Left cardiac atrium (tissue), 4 donors: ENCODE data around the gene SARNP. TPM values are rescaled to one million over a fixed set of nuclear protein-coding genes. Genes with fewer than 3 reads are reported as not detected.

Source experiments
- ATAC-seq, 2 donors: fragments of 200-7000 bp; cut with Tn5 transposase; one replicate each; pipeline ENCODE4 v1.9.1; 2020; ENCODE audit warnings: mild to moderate bottlenecking in 2 of 2, moderate library complexity in 2 of 2
- DNase-seq: peaks from one replicate; pipeline ENCODE4 v3.0.0-alpha.2; 2020
- intact Hi-C, 2 donors: fragments of 100-400 bp; cut with DNase I; formaldehyde crosslinking; loops; one replicate each; pipeline versions ENCODE4 v1.14.1 to v1.15.1; 2022 to 2023
- total RNA-seq, 2 donors: library from RNA; stranded (reverse); fragmentation: NEBNext Ultra II Directional; extraction: Animal tissue kit (Norgen Biotek cat#: 25700); gene quantifications; one replicate each; pipeline ENCODE4 v1.2.1, GENCODE V29; 2021
- donor health status: DM: no; HTN: yes; CAD: no.
- donor health status: DM: no; HTN: yes; CAD: no; lungs with severe emphysema.
- donor health status: DM: yes; HTN: yes; CAD: no.
- donor health status: Dilated cardiomyopathy.

SARNP gene
- total RNA-seq, 2 donors from 2014 or later = 42.9 to 50.1 TPM

GRCh38 chr12:55736076-55736475 lies 81.4 kb downstream of the SARNP start:
- ATAC-seq = no peak
- no peak for DNase-seq
- intact Hi-C loops = loop anchor here in 1 of 2 donors (5.0 kb wide), 2 partner anchors 201 to 291 kb away; no protein-coding TSS in a partner anchor

- intact Hi-C loops = no loop called here
- ATAC-seq = no peak
- no peak for DNase-seq
Observed at GRCh38 chr12:55734595-55734994, 82.9 kb downstream of the SARNP start.

GRCh38 chr12:55733858-55734257 lies 83.7 kb downstream of the SARNP start:
- DNase-seq (no peak), ATAC-seq (no peak)
- intact Hi-C loops = no loop called here

- DNase-seq (no peak), ATAC-seq (no peak)
- intact Hi-C loops = no loop called here
Observed at GRCh38 chr12:55733021-55733555, 84.4 kb downstream of the SARNP start.

- no peak for DNase-seq
- ATAC-seq = no peak
- intact Hi-C loops = no loop called here
Observed at GRCh38 chr12:55732288-55732687, 85.2 kb downstream of the SARNP start.

GRCh38 chr12:55729819-55730818 lies 87.4 kb downstream of the SARNP start:
- intact Hi-C loops = no loop called here
- DNase-seq (no peak), ATAC-seq (peak in 1 of 2 donors; percentile 5)

GRCh38 chr12:55728939-55729818 lies 88.3 kb downstream of the SARNP start, which contains the start of gene CD63:
TSS of gene CD63 (minus strand) at chr12:55729009. CDS start at chr12:55728341, 668 bp downstream.
- ATAC-seq = peak; percentile 85 to 88
- intact Hi-C loops = no loop called here
- peak; percentile 95 for DNase-seq

GRCh38 chr12:55728186-55728938 lies 89.2 kb downstream of the SARNP start:
- peak; percentile 85 for DNase-seq
- ATAC-seq = peak; percentile 53 to 59
- intact Hi-C loops = no loop called here

- DNase-seq (peak; percentile 80), ATAC-seq (peak in 1 of 2 donors; percentile 6)
- intact Hi-C loops = no loop called here
Observed at GRCh38 chr12:55727643-55728185, 89.8 kb downstream of the SARNP start.

GRCh38 chr12:55726971-55727370 lies 90.6 kb downstream of the SARNP start:
- intact Hi-C loops = no loop called here
- DNase-seq = no peak
- no peak for ATAC-seq

GRCh38 chr12:55725556-55725955 lies 92.0 kb downstream of the SARNP start:
- intact Hi-C loops = no loop called here
- ATAC-seq (no peak), DNase-seq (no peak)

GRCh38 chr12:55724940-55725309 lies 92.6 kb downstream of the SARNP start:
- ATAC-seq = no peak
- intact Hi-C loops = no loop called here
- no peak for DNase-seq

GRCh38 chr12:55724226-55724939 lies 93.1 kb downstream of the SARNP start:
- DNase-seq (peak; percentile 76), ATAC-seq (no peak)
- intact Hi-C loops = no loop called here

- intact Hi-C loops = no loop called here
- no peak for DNase-seq
- no peak for ATAC-seq
Observed at GRCh38 chr12:55723516-55724225, 93.9 kb downstream of the SARNP start.

- ATAC-seq = no peak
- intact Hi-C loops = no loop called here
- no peak for DNase-seq
Observed at GRCh38 chr12:55722948-55723347, 94.6 kb downstream of the SARNP start.

- ATAC-seq (no peak), DNase-seq (no peak)
- intact Hi-C loops = no loop called here
Observed at GRCh38 chr12:55721601-55722213, 95.8 kb downstream of the SARNP start.
